Prostate gland (tissue), 2 donors: ENCODE measurements around the gene LIPC.

ENCODE experiments used
- POLR2A ChIP-seq: fragments of 450-650 bp; IDR thresholded peaks from one replicate; pipeline ENCODE4 v1.6.1; 2016; ENCODE audit warnings: antibody characterized with exemption, mild to moderate bottlenecking
- TF ChIP-seq, protein P1 (sequence below), 4 experiments: fragments of 200-600 bp in 2 of 4; fragments of 450-650 bp in 2 of 4; sonication (generic) in 2 of 4; IDR thresholded peaks; 1 replicate in 3 of 4; 2 replicates in 1 of 4; pipeline ENCODE4 v1.5.1; 2016 to 2019; ENCODE audit warnings: antibody characterized with exemption in 4 of 4, mild to moderate bottlenecking in 2 of 4, moderate library complexity in 2 of 4

DNA sequence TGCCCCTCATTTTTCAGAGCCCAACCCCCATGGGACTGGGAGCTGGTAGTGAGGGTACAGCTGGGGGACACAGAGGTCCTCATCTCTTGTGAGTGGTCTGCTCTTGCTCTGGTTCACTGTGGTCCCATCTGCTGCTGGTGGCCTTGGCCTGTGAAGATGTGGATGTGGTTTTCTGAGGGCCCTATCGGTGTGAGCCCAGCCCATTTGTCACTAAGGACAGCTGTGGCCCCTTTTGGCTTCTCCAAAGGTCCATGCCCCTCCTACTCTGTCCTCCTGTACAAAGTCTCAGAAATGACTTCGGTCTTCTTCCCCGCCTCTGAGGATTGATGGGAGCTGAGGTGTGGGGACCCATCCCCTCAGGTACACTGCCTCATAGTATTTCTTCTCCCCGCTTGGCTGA is 21.0 kb downstream of the LIPC start:
- no peak for TF ChIP-seq POLR2A
- TF ChIP-seq, protein P1, sequence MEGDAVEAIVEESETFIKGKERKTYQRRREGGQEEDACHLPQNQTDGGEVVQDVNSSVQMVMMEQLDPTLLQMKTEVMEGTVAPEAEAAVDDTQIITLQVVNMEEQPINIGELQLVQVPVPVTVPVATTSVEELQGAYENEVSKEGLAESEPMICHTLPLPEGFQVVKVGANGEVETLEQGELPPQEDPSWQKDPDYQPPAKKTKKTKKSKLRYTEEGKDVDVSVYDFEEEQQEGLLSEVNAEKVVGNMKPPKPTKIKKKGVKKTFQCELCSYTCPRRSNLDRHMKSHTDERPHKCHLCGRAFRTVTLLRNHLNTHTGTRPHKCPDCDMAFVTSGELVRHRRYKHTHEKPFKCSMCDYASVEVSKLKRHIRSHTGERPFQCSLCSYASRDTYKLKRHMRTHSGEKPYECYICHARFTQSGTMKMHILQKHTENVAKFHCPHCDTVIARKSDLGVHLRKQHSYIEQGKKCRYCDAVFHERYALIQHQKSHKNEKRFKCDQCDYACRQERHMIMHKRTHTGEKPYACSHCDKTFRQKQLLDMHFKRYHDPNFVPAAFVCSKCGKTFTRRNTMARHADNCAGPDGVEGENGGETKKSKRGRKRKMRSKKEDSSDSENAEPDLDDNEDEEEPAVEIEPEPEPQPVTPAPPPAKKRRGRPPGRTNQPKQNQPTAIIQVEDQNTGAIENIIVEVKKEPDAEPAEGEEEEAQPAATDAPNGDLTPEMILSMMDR (IDR thresholded peaks at IDR 0.05) = no peak
